HG03520 (cell line): Measurements from ENCODE around the gene DOCK1.
"Not testable (repeated sequence)": the region's sequence is repeated elsewhere in the genome, so short reads cannot be mapped to it uniquely, and the experiment has no call there.

Experiments
- ATAC-seq: cut with Tn5 transposase; IDR thresholded peaks from one replicate; pipeline ENCODE4 v1.9.1; 2021; ENCODE audit warnings: mild to moderate bottlenecking, moderate library complexity; ENCODE audit not compliant: unreplicated experiment

Gene DOCK1

DNA sequence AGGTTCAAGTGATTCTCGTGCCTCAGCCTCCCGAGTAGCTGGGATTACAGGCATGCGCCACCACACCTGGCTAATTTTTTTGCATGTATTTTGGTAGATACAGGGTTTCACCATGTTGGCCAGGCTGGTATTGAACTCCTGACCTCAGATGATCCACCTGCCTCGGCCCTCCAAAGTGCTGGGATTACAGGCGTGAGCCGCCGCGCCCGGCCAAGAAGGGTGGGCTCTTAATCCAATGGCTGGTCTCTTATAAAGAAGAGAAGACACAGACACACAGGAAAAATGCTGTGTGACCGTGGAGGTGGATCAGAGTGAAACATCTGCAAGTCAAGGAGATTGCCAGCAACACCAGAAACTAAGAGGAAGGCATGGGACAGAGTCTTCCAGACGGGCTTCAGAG lies 394.0 kb downstream of the DOCK1 start:
- not testable (repeated sequence) for ATAC-seq

GRCh38 chr10:127299956-127300689 lies 394.9 kb downstream of the DOCK1 start:
- ATAC-seq, result no peak

GRCh38 chr10:127300868-127301321 lies 395.7 kb downstream of the DOCK1 start:
- no peak for ATAC-seq

GRCh38 chr10:127302343-127302742 lies 397.1 kb downstream of the DOCK1 start:
- no peak for ATAC-seq

DNA sequence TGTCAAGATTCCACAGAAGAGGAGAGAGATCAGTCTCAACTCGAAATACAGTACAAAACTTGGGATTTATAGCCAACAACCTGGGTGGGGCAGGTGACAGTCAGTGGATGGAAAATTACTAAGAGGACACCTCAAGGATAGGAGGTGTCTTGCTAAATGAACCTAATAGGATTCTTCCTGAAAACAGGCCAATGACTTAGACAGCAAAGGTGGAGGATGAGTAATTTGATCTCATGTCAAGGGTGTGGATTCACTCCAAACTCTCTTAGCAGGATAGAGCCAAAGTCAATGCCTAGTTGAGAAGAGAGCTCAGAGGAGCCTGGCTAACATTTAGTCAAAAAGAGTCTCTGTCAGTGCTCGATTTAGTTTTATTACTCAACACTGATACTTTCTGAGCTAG lies 397.9 kb downstream of the DOCK1 start:
- no peak for ATAC-seq

DNA sequence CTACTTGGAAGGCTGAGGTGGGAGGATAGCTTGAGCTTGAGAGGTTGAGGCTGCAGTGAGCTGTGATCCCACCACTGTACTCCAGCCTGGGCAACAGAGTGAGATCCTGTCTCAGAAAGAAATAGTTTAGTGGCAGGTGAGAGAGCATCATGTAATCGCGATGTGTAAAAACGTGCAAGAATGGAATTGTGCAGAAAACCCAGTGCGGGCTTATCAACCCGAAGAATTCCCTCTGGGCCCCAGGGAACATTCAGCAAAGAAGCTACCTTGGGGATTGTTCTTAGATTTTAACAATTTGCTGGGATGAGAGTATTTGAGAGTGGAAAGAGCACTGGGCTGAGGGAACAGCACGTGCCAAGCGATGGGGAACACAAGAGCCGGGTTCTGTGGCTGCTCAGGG lies 398.5 kb downstream of the DOCK1 start:
- no peak for ATAC-seq

- no peak for ATAC-seq
These were observed 401.3 kb downstream of the DOCK1 start for GRCh38 chr10:127306479-127306878.

DNA sequence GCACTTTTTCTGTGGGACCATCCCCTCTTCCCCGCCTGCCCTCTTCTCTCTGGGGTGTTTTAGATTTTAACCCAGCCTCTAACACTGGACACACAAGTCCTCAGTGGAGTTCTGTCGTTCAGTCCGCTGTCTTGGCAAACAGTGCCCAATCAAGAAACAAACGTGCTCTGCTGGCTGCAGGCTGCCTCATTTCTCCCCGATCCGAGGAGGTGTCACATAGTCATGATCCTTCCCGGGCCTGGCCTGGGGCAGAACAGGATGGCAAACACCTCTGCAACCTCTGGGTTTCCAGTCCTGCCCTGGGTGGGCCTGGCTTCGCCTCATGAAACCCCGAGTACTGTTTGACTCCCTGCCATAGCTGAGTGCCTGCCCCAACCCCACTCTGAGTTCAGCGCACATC lies 402.1 kb downstream of the DOCK1 start:
- ATAC-seq, result no peak

GRCh38 chr10:127308031-127308430 lies 402.8 kb downstream of the DOCK1 start:
- ATAC-seq, result no peak

DNA sequence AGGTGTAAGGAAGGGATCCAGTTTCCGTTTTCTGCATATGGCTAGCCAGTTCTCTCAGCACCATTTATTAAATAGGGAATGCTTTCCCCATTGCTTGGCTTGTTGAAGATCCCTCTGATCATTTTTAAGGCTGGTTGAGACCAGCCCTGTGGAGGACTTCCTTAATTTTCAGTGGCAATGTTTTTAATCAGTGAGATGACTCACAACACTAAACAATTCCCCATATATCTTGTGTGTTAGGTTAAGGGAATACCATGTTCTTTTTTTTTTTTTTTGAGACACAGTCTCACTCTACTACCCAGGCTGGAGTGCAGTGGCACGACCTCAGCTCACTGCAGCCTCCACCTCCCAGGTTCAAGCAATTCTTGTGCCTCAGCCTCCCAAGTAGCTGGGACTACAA lies 404.4 kb downstream of the DOCK1 start:
- ATAC-seq, result not testable (repeated sequence)

DNA sequence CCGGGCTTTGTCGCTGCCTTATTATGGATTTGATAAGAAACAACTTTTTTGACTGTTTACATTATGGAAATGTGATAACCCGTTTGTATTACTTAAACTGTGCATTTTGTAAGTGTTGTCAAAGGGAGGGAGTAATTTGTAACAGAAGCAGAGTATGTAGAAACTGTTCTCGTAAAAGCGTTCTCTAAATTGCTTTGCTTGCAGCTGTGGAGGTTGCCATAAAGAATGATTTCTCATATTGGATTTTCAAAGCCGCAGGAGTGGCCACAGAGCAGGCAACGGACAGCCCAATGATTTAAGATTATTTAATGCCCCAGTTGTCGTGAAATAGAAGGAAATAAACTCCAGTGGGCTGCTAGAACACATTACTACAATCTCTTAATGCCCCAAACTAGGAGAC lies 405.2 kb downstream of the DOCK1 start:
- no peak for ATAC-seq

GRCh38 chr10:127310923-127311322 lies 405.7 kb downstream of the DOCK1 start:
- no peak for ATAC-seq

DNA sequence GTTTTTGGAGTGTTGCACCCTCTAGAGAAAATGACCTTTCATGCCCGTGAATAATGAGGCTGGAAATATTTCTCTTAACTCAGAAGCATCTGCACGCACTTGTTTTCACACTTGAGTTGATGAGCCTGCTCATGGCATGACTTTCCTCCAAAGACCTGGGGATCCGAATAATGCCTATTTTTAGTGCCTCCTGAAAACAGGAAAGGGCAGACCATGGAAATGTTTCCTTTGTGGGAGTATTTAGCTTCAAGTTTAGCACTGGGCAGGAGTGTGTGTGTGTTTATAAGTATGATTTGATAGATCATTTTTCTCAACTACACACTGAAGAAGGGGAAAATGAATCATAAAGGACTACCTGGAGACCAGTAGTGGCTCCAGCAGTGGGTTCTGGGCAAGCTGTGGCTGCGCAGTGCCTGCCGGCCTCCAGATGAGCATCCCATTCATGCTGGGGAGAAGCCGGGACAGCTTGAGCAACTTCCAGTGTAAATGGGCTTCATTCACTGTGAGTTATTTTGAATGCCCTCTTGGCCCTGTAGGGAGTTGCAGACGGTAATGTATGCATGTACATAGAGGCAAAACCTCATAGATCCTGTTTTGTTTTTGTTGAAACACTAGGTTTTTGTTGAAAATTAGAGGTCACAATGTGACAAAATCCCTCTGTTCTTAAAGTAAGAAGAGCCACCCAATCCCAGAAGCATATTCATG lies 408.9 kb downstream of the DOCK1 start:
- ATAC-seq, result no peak

- ATAC-seq, result no peak
These were observed 409.6 kb downstream of the DOCK1 start for GRCh38 chr10:127314797-127315196.

DNA sequence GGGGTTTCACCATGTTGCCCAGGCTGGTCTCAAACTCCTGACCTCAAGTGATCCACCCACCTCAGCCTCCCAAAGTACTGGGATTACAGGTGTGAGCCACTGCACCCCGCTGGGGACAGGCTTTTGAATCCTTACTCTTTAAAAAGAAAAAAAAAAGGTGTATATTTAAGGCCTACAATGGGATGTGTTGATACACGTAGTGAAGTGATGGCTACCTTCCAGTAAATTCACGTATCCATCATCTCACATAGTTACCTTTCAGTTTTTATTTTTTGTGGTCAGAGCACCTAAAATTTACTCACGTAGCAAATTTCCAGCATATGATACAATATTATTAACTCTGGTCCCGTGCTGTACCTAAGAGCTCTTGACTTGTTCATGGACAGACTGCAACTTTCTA lies 410.7 kb downstream of the DOCK1 start:
- ATAC-seq, result no peak

- ATAC-seq, result no peak
These were observed 413.2 kb downstream of the DOCK1 start for GRCh38 chr10:127318396-127318795.

DNA sequence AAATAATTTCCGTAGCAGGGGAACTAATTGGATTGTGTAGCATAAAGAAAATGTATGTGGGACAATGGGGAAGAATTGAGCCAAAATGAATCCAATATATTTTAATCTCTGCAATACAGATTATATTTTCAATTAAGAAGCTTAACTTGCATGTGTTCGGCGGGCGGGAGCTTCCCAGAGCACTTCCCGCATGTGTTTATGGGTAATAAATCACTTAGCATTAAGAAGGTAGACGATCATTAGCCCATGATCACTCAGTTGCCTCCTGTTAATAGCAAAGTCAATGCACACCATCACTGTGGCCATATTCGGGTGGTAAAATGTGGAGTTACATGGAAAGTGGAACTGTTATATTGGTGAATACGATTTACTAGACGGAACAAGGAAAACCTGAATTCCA lies 414.0 kb downstream of the DOCK1 start:
- ATAC-seq, result no peak

- no peak for ATAC-seq
These were observed 414.5 kb downstream of the DOCK1 start for GRCh38 chr10:127319691-127320090.

DNA sequence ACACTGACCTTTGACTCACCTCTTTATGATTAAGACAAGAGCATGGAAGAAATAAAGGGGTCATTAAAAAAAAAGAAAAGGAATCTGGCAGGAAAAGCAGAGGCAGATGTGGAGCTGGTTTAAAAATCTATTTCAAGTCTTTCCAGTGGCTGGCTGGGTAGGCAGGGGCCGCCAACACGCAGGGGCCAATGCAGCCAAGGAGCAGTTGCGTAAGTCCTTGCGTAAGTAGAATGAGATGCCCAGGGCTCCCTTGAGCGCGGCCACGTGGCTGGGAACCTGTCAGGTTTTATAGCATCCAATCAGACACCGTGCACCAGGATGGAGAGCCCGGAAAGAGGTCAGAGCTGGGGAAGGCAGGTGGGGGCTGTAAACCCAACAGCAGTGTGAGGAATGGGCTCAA lies 414.9 kb downstream of the DOCK1 start:
- no peak for ATAC-seq

DNA sequence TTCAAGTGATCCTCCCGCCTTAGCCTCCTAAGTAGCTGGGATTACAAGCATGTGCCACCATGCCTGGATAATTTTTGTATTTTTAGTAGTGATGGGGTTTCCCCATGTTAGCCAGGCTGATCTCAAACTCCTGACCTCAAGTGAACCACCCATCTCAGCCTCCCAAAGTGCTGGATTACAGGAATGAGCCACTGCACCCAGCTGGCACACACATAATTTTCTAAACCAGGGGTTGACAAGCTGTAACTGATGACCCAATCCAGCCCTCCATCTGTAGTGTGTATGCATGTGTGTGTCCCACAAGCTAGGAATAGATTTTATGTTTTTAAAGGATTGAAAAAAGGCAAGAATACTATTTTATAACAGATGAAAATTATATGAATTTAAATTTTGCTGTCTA lies 417.1 kb downstream of the DOCK1 start:
- no peak for ATAC-seq

GRCh38 chr10:127325506-127325905 lies 420.3 kb downstream of the DOCK1 start:
- ATAC-seq, result no peak

DNA sequence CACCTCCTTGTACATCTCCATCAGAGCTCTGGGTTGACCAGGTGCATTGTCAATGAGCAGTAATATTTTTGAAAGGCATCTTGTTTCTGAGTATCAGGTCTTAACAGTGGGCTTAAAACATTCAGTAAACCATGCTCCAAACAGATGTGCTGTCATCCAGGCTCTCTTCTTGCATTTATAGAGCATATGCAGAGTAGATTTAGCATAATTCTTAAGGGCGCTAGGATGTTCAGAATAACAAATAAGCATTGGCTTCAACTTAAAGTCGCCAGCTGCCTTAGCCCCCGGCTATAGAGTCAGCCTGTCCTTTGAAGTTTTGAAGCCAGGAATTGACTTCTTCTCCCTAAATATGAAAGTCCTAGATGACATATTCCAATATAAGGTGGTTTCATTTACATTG lies 421.7 kb downstream of the DOCK1 start:
- no peak for ATAC-seq

GRCh38 chr10:127331696-127332095 lies 426.5 kb downstream of the DOCK1 start:
- no peak for ATAC-seq
